GF-D8 (cell line): ENCODE data around the gene SEC14L5.

Experiments used
- DNase-seq: peaks from one replicate; lab custom pipeline; 2025; lab: John Stamatoyannopoulos, UW

The SEC14L5 gene

DNA sequence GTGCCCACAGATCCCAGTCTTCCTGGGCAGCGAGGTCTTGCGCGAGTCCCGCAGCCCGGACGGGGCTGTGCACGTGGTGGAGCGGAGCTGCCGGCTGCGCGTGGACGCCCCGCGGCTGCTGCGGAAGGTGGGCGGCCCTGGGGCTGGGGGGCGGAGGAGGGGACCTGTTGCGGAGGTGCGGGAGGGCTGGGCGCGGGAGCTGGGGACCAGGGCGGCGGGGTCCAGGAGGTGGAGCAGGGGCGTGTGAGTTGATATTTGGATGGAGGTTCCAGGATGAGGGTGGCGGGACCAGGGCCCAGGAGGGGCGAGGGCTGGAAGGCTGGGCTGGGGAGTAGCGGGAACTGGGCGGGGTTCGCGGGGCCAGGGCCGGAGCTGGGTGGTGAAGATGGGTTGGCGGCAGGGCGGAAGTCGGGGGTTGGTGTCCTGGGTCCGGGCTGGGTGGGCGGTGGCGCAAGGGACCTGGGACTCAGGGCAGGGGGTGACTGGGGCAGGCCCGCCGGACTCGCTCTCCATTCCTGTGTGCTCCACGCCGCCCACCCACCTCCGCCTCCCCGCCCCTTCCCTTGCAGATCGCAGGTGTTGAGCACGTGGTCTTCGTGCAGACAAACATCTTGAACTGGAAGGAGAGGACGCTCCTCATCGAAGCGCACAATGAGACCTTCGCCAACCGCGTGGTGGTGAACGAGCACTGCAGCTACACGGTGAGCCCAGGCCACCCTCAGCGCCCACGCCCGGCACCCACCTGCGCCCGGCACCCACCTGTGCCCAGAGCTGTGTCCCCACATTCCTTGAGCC lies 29.6 kb downstream of the SEC14L5 start:
- no peak for DNase-seq

DNA sequence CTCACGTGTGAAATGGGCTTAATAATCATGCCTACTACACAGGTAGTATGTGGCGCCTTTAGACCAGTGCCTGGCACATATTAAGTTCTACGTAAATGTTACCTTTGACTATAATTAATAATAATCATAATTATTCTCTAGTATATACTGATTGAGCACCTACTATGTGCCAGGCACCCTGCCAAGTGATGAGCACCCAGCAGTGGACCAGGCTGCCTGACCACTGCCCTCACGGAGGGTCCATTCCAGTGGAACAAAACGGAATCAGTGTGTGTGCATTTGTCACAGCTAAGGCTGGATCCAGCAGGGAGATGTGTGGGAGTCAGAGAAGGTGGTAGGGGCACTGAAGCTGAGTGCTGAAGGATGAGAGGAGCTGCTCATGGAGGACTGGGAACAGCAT lies 30.5 kb downstream of the SEC14L5 start:
- DNase-seq = no peak

DNA sequence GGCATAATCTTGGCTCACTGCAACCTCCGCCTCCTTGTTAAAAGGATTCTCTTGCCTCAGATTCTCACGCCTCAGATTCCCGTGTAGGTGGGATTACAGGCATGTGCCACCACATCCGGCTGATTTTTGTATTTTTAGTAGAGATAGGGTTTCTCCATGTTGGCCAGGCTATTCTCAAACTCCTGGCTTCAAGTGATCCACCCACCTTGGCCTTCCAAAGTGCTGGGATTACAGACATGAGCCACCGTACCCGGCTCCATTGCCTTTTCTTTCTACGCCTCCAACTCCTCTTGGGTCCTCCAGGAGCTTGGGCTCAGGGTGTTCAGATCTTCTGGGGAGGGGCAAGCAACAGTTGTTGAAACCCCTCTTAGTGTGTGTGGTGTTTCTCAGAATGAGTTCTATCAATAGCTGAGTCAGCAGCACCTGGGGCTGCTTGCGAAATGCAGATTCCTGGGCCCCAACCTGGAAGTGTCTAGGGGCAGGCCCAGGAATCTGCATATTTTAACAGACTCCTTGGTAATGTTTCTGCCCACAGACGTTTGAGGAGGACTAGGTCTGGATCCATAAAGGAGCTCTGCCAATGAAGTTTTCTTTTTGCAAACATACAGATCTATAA lies 31.4 kb downstream of the SEC14L5 start:
- DNase-seq = no peak

DNA sequence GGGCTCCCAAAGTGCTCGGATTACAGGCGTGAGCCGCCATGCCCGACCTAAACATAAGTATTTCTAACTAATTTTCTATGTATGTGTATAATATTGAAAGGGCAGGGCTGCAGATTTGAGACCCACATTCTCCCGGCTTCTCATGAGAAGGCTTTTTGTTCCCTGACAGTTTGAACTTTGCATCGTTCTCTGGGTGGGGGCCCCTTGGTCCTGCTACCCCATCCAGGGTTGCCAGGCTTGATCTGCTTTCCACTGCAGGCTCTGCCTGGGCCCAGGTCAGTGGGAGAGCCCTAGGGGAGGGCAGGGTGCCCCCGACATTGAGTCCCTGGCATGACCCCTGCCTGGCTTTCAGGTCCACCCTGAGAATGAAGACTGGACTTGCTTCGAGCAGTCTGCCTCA lies 32.3 kb downstream of the SEC14L5 start:
- no peak for DNase-seq

DNA sequence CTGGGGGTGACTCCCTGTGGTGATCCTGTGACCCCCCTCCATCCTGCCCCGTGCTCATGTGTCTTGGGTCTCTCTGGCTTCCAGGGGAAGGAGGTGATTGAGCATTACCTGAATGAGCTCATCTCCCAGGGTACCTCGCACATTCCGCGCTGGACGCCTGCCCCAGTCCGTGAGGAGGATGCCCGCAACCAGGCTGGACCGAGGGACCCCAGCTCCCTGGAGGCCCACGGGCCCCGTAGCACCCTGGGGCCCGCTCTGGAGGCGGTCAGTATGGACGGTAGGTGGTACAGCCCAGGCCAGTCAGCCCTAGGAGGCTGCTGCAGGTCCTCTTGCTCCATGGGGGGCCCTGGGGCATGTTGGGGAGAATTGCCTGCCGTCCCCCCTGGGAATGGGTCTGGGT lies 33.6 kb downstream of the SEC14L5 start:
- DNase-seq = no peak

DNA sequence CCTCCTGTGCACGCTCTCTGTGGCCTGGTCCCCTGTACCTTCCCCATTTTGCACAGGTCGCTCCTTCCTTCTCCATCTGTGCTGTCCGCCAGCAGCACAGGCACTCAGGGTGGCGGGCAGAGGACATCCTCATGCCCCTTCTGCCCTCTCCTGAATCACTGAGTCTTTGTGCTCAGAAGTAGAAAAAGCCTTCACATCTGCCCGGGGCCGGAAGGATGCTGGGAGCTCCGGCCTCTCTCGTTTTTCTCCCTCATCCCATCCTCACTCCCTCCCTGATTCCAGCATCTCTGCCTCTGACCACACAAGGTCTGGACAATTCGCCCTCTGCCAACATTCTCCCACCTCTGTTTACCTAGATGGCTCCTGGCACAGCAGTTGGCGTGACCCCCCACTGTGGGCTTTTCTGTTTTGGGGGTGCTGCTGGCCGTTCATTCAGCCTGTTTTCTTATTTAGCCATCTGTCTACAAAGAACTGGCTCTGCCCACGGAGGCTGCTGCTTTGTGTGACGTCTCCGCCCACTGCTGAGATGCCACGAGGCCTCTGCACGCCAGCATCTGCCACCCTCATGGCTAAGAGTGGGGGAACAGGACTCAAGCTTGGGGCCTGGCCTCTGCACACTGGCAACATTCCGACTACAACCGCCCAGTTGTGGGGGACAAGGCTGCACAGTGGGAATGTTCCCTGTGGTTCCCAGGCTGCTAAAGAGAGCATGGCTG lies 36.7 kb downstream of the SEC14L5 start:
- DNase-seq = no peak

DNA sequence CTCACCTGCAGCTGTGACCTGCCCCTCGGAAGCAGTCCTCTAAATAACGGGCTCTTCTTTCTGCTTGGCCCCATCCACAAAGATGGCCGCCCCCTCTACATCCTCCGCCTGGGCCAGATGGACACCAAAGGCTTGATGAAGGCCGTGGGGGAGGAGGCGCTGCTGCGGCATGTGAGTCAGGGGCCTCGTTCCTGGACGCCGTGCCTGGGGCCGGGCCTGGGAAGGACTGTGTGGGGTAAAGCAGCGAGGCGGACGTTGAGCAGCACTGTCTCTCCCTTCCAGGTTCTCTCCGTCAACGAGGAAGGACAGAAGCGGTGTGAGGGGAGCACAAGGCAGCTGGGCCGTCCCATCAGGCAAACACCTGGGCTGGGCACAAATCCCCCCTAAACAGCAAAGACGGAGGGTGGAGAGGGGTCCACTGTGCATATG lies 42.5 kb downstream of the SEC14L5 start:
- DNase-seq = no peak

DNA sequence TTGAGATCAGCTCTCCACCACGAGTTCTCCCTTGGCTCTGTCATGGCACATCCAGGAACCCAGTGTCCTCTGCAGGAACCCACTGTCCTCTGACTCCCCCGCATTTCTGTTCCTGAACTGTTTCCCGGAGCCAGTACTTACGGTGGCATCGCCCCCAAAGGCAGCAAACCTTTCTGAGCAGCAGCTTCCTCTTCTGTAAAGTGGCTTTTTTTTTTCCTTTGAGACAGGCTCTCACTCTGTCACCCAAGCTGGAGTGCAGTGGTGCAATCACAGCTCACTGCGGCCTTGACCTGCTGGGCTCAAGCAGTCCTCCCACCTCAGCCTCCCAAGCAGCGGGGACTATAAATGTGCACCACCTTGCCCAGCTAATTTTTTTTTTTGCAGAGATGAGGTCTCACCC lies 43.4 kb downstream of the SEC14L5 start:
- DNase-seq = peak; percentile 22

DNA sequence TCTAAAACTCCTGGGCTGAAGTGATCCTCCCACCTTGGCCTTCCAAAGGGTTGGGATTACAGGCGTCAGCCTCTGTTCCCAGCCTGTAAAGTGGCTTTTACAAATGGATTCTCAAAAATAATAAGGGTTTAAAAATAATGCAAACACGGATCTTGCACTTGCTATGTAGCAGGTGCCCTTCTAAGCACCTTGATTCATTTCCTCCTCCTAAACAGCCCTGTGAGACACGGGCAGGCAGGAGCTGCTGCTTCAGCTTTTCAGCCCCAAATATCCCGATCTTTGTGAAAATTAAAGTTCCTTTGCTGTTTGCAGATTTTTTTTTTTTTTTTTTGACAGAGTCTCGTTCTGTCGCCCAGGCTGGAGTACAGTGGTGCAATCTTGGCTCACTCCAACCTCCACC lies 43.9 kb downstream of the SEC14L5 start:
- no peak for DNase-seq

DNA sequence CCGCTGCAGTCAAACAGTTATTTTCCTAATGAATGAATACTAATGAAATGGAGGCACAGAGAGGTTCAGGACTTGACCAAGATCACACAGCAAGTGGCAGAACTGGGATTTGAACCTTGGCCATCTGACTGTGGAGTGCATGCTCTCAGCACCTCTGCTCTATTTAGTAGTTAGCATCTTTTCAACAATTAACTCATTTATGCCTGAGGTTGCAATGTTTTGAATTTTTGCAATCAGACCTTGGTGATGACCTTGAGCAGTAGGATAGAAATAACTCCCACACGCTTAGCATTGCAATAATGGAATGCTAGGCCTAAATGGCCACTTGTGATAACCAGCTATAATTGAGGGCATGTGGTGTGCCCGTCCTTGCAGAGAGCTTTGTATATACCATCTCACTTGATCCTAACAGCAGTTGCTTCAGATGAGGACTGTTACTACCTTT lies 44.6 kb downstream of the SEC14L5 start:
- no peak for DNase-seq

DNA sequence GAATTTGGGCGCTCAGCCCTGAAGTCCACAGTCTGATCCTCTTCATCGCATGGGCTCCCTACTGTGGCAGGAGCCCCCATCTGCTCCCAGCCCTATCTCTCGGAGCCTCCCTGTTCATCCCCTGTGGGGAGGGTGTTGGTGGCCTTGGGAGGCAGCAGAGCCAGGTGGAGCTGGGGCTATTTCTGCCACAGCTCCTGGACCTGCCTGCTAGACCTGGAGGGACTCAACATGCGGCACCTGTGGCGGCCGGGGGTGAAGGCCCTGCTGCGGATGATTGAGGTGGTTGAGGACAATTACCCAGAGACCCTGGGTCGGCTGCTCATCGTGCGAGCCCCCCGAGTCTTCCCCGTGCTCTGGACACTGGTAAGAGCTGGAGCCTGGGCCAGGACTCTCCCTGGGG lies 45.1 kb downstream of the SEC14L5 start:
- no peak for DNase-seq

DNA sequence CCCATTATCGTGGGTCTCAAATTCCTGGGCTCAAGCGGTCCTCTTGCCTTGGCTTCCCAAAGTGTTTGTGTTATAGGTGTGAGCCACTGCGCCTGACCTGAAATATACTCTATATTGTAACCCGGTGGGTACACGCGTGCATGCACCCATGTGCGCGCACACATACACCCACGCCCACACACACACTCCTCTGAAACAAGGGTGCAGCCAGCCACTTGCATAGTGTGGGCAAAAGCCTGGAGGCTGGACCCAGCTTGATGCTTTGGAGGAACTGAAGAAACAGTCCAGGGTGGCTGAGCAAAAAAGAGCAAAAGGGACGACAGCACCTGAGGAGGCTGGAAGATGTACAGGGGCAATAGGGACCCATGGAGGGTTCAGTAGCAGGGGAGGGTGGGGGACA lies 45.7 kb downstream of the SEC14L5 start:
- no peak for DNase-seq

DNA sequence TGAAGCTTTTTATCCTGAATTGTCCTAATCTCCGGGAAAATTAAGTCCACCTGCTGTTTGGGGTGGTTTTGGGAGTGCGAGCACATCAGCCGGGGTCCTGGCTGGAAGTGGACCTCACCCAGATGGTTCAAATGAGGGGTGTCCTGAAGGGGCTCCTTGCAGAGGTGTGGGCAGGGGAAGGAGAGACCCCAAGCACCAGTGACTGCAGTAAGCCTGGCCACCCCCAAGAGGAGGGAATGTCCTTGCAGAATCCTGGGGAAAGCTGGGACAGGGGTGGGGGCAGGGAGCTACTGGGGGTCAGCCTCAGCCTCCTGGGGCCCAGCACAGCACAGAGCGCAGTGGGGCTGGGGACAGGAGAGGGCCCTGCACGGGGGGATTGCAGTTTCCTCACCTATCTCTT lies 46.2 kb downstream of the SEC14L5 start:
- DNase-seq = no peak

DNA sequence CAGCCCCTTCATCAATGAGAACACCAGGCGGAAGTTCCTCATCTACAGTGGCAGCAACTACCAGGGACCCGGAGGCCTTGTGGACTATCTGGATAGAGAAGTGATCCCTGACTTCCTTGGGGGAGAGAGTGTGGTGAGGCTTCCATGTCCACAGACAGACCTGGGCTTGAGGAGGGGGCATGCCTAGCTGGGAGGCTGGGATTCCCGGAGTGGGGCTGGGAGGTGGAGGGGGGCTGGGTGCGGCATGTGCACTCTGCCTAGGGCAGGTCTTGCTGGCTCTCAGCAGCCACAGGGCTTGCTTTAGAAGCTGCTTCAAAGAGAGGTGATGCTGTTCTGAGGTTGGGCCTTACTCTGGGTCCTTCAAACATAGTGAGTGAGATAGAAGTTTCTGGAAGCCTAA lies 47.8 kb downstream of the SEC14L5 start:
- no peak for DNase-seq

DNA sequence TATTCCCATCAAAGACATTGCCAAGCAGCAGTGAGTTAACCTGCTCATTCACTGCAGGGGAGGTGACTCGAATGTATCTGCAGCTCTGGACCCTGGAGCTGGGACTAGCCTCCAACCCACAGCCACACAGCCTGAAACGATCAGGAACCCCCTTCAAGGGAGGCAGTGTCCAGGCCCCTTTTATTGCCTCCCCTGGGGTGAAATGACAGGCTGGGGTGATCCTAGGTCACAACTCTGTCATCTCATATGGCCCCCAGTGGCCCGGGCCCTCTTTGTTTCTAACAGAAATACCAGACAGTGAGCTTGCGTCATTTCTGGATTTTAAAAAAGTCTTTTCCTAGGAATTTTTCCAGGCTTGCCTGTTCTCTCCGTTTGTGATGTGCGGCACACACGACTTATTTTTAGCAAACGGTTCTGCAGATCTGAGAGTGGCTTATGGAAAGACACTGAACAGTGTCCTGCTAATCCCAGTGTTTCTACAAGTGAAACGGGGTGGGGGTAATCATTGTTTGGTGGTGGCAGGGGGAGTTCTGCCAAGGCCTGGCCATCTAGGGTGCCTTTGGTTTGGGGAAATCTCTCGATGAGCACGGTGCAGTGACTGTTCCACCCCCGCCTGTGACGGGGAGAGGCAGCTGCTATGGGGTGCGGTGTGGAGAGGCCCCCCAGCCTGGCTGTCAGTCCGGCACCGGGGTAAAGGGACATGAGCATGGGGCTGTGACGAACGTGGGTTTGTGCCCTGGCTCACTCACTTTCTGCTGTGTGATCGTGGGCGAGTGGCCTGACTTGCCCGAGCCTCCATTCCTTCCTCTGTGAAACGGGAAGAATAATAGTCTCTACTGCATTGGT lies 48.4 kb downstream of the SEC14L5 start:
- DNase-seq = no peak

DNA sequence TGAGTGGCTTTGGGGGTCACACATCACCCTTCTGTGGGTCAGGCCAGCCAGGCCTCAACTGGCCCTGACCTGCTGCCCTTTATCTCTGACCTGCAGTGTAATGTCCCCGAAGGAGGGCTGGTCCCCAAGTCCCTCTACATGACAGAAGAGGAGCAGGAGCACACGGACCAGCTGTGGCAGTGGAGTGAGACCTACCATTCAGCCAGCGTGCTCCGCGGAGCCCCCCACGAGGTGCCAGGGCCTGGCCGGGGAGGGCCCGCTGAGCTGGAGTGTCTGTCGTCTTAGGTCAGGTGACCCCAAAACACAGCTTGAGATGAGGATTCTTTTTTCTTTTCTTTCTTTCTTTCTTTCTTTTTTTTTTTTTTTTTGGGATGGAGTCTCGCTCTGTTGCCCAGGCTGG lies 49.1 kb downstream of the SEC14L5 start:
- DNase-seq = no peak

DNA sequence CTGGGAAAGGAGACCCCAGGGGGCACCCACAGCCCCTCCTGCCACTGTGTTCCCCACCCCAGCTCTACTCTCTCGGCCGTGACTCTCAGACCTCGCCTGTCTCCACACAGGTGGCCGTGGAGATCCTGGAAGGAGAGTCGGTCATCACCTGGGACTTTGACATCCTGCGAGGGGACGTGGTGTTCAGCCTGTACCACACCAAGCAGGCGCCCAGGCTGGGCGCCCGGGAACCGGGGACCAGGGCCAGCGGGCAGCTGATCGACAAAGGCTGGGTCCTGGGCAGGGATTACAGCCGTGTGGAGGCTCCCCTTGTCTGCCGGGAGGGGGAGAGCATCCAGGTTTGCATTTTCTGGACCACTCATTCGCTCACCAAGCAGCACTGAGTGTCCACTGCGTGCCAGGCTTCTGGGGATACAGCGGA lies 50.2 kb downstream of the SEC14L5 start:
- DNase-seq = no peak

DNA sequence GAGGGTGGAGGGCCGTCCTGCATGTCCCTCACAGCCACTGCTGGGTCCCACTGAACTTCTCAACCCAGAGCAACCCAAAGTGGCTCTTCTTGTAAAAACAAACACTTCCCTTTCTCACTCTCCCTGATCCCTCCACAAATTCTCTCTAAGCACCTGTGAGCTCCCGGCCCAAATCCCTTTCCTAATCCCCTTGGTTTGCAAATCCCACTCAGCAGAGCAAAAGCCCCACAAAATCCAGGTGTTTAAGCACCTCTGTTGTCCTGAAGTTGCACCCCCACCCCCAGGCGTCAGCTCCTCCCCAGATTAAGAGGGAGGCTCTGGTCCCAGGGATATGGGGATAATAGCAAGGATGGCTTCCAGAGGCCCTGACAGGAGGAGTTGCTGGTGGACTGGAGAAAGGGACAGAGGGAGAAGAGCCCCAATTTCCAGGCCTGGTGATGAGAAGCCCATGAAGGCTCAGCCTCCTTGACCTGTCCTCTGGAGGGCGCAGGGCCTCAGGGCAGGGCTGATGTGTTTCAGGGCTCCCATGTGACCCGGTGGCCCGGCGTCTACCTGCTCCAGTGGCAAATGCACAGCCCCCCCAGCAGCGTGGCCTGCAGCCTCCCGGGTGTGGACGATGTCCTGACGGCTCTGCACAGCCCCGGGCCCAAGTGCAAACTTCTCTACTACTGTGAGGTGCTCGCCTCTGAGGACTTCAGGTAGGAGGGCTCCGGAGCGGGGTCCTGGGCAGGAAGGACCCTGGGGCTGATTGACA lies 52.6 kb downstream of the SEC14L5 start:
- no peak for DNase-seq

DNA sequence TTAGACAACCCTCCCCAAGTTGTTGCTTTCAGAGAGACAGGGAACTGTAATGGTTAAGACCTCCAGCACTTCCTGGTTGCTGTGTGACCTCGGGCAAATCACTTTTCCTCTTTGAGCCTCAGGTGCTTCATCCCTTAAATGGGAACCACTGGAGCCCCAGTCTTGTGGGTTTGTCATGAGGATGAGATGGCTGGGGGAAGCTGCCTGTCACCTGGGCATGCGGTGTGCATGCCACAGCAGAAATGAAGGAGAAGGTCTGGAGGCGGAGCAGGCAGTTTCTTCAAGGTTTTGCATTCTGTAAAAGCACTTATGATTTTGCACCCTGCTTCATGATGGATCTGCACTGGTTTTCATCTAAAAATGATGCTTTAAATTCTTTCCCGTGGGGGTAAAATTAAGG lies 53.5 kb downstream of the SEC14L5 start:
- DNase-seq = no peak

DNA sequence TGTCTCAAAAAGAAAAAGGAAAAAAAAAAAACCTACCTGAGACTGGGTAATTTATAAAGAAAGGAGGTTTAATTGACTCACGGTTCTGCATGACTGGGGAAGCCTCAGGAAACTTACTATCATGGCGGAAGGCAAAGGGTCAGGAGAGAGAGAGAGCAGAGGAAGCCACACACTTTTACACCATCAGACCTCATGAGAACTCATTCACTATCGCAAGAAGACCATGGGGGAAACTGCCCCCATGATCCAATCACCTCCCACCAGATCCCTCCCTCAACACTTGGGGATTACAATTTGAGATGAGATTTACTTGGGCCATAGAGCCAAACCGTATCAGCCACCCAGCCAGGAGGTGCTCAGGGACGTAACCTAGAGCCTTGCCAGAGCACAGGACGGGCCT lies 54.8 kb downstream of the SEC14L5 start:
- DNase-seq = no peak

DNA sequence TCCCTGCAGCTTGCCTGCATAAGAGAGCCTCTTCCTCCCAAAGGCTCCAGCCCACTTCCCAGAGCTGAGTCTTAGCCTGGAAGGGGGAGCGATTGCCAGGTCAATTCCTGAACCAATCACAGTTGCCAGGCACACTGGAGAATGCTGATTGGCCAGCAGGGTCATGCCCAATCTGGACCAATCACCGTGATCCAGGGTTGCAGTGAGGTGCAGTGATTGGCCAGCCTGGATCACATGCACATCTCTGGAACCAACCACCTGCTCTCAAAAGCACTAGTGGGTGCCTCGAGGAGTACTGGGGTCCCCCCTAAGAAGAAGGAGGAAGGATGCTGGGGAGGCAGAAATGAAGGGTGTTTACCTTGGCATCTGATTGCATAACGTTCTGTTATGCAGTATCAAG lies 57.2 kb downstream of the SEC14L5 start:
- no peak for DNase-seq

DNA sequence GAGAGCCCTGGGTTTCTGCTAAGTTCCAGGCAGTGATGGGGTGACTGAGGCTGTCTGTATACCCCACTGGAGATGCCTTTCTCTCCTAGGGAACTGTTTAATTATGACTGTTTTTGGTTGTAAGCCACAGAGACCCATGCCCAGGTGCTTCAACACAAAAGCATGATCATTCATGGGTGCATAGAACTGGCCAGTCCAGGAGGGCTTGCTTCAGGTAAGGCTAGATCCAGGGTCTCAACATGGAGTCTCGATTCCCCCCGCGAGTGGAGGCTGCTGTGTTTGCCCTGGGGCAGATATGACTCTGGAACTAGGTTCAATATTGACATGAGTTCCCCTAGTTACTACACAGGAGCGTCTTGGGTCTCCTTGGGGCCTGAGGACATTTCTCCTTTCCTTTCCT lies 57.8 kb downstream of the SEC14L5 start:
- DNase-seq = no peak
